C1 segment of cervical spinal cord (tissue), 14 donors: Measurements from ENCODE around the gene SLC35D2.
"Not testable (repeated sequence)": the region's sequence is repeated elsewhere in the genome, so short reads cannot be mapped to it uniquely, and the experiment has no call there.

Experiments used
- DNase-seq, 14 donors: peaks; one replicate each; lab custom pipeline; 2025; lab: John Stamatoyannopoulos, UW

The SLC35D2 gene

DNA sequence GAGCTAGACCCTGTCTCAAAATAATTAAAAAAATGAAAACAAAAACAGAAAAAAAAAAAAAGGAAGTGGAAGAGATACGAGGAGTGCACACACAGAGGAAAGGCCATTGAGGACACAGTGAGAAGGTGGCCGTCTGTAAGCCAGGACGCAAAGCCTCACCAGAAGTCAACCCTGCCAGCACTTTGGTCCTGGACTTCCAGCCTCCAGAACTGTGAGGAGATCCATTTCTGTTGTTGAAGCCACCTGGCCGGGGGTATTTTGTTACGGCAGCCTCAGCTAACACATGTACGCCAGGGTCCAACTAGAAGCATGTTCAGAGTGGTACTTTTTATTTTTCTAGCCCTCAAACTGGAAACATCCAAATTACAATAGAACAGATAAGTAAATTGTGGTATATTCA, 21.8 kb downstream of the SLC35D2 start:
- no peak for DNase-seq

DNA sequence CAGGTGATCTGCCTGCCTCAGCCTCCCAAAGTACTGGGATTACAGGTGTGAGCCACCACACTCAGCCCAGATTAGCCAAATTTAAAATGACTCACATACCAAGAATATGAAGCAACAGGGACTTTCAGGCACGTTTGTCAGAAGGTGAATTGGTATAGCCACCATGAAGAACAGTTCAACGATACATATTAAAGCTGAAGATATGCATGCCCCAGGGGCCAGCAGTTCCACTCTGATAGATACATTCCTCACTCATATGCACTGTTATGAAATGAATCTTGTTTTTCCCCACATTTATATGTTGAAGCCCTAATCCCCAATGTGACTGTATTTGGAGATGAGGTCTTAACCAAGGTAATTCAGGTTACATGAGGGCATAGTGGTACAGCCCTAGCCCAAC, 22.5 kb downstream of the SLC35D2 start:
- DNase-seq = no peak

DNA sequence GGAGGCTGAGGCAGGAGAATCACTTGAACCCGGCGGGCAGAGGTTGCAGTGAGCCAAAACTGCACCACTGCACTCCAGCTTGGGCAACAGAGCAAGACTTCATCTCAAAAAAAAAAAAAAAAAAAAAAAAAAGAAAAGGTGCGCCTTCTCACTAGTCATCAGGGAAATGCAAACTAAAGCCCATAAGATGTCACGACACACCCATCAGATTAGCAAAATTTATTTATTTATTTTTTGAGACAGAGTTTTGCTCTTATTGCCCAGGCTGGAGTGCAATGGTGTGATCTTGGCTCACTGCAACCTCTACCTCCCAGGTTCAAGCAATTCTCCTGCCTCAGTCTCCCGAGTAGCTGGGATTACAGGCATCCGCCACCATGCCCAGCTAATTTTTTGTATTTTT, 23.0 kb downstream of the SLC35D2 start:
- DNase-seq = not testable (repeated sequence)

DNA sequence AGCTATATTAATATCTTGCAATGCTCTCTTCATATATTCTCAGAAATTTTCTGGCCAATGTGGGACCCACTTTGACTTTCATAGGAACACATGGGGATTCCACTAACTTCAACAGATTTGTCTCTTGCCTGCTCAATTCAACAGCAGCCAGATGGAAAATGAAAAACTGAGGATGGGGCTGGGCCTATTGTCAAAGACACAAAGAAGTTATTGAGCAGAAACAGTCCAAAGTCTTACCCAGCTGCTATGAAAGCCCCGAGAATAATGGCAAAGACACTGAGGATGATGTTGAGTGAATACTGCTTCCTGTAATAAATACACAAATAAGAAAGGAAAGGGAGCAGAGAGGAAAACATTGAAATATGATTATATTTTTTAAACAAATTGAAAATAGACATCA, 32.6 kb downstream of the SLC35D2 start:
- DNase-seq = peak in 8 of 14 donors; percentile 10 to 32 (median 17)

DNA sequence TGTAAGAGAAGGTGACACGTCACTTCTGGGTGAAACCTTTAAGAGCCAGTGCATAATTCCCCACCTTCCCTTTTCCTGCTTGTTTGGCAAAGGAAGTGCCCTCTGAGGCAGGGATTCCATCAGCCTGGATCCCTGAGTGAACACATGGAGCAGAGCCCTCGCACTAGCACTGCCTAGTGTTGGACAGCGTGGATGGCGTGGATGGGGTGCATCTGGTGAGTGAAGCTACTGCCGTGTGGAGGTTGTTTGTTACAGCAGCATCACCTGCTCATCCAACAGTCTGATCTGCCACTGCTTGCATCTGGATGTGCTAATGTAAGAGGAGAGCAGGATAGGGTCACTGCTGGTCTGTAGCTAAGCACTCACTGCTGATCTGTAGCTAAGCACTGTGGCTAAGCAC, 35.2 kb downstream of the SLC35D2 start:
- DNase-seq = no peak

DNA sequence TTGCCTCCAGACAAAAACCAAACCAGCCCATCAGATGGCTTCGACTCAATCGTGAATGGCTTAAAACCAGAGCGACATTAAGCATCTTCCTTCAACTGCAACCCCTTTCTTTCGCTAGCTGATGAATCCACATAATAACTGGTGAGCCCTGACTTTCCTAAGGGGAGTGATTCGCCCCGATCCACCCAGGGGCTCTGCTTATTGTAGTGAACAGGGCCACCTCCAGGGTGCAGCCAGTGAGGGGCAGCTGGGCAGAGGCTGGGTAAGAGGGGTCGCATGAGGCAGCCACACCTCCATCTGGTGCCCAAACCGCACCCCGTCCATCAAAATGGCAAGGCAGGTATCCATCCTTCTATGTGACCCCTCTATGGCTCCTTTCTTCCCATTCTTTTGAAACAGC, 38.0 kb downstream of the SLC35D2 start:
- DNase-seq = no peak

DNA sequence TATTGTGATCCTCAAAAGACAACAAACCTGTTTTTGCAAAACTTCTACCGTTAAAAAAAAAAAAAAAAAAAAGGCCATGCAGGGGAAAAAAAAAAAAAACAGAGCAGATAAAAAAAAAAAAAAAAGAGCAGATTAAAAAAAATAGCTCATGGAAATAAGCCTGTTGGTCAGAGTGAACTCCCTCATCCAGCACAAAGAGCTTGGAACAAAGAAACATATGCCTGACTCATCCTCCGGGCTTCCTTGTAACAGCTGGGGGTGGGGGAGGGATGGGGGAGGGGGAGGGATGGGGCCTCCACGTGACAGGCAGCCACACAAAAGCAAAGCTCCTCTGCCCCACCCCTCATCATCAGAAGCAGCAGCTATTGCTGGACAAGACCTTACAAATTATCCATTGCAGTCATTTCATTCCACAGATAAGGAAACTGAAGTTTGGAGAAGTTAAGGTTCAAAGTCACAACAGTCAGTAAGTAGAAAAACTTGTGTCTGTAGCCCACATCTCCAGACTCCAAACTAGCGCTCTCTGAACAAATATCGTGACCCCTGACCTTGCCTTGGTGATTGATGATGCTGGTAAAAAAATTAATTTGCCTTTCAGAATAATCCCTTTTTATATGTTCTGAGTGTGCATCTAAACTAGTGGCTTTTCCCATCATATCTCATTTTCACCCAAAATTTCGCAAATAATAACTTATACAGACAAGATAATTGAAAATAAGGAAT, 38.9 kb downstream of the SLC35D2 start:
- DNase-seq = peak in 12 of 14 donors; percentile 5 to 83 (median 30)

DNA sequence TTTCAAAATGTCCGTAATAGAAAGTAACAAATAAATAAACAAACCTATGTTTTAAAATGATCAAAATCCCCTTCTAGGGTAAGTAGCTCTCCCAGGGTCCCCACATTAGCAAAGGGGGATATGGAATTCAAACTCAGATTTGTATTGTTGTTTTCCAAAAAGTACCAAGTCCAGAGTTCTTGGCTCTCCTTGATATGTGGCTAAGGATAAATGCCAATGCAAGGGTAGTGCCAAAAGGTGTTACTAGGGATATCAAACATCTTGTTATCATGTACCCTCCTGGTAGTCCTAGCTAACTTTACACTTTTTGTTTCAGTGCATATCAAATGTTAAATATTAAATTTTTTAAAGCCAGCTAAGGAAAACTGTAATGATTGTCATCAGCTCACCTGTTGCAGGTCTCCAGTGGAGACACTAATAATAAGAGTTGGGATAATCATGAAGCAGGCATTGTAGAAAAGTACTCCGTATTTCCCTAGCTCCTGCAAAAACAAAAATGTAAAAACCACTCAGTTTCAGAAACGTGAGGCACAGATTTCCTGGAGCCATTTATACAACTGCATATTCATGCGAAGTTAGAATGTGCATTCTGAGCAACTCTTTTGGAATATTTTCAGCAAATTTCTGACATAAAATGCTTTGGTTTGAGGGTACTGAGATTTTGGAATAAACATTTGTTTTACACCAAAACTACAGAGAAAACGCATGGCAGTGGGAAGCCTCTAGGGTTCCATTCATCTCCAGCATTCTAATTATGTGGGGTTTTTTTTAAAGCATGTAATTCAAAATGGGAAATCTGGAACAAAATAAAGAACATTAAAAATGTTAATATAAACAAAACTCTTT, 39.8 kb downstream of the SLC35D2 start:
- DNase-seq = no peak

DNA sequence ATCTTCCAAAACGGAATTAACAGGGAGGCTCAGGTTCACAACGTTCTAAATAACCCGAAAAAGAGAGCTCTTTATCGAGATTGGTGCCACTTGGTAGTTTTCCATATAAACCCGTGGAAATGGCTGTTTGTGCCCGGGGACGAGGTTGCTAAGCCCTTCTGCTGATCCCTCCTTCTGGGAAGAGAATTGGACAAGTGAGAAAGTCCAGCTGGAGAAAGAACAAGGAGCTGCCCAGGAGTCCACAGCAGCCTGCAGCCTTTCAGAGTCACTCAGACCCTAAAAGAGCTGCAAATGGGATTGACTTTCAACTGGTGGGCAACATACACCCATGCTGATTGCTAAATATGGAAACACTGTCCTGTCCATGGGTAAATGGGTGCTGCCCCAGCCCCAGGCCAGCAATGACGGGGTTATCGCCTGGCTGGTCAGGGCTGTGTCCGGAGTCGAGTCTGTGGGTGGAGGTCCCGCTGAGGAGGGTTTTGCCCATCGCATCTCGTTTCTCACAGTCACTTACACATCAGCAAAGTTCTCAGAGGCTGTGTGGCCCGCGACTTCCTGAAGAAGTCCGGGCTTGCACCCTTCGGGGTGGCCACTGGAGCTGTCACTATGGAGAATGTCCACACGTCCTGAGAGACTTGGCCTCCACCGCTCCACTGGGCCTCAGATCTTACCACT, 40.8 kb downstream of the SLC35D2 start:
- no peak for DNase-seq

DNA sequence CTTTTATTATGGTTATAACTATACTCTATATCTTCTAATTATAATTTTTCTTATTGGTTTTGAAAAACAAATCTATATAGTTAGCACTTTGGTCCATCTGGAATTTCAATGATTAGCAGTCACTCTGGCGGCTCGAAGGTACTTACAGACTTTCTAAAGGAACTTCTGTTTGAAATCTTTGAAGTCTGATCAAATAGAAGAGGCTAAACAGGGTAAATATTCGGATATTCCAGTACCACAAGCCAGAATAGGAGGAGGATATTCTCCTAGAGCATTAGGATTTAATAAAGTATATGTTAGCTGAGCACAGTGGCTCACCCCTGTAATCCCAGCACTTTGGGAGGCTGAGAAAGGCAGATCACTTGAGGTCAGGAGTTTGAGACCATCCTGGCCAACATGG, 42.8 kb downstream of the SLC35D2 start:
- no peak for DNase-seq

DNA sequence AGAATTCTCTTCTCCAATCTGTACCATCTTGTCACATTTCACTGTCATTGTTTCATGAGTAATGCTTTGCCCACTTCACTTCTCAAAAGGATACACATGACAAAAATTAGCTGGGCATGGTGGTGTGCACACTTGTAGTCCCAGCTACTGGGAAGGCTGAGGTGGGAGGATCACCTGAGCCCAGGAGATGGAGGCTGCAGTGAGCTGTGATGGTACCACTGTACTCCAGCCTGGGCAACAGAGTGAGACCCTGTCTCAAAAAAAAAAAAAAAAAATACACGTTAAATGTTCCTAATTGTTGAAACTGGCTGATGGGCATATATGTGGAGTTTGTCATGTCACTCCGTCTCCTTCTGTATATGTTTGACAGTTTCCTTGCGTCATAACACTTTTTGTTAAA, 45.2 kb downstream of the SLC35D2 start:
- DNase-seq = no peak

DNA sequence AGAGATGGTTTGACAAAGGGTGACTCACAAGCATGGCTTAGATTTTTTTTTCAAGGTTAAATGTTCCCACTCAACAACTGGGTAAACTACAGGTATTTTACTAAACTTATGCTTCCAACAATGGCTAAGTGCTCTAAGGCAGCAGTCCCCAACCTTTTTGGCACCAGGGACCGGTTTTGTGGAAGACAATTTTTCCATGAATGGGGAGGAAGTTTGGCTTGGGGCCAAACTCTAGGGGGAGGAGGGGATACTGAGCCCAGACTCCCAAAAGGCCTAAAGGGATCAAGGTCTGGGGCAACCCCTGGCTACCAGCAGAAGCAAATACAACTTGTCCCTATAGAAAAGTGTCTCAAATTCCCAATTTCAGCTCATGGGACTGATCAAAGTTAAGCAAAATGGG, 49.6 kb downstream of the SLC35D2 start:
- DNase-seq = no peak

DNA sequence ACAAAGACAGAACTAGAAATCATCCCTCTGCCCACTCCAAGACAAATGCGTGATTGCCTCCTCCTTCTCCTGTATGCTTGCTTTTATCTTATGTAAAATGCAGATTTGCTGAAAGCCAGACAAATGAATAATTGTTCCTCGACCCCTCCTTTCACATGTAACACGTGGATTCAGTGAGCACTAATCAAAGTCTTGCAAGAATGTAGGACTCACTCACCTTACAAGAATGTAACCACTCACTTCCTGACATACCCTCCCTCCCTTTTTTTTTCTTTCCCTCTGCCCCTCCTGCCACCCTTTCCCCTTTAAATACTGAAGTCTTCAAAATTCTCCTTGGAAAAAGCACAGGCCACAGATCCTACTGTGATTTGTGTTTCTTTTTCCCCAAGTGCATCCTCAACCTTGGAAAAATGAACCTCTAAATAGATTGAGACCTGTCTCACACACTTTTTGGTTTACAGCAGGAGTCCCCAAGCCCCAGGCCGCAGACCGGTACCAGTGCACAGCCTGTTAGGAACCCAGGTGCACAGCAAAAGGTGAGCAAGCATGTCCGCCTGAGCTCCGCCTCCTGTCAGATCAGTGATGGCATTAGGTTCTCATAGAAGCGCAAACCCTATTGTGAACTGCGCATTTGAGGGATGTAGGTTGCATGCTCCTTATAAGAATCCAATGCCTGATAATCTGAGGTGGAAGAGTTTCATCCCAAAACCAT, 52.1 kb downstream of the SLC35D2 start:
- DNase-seq = no peak

DNA sequence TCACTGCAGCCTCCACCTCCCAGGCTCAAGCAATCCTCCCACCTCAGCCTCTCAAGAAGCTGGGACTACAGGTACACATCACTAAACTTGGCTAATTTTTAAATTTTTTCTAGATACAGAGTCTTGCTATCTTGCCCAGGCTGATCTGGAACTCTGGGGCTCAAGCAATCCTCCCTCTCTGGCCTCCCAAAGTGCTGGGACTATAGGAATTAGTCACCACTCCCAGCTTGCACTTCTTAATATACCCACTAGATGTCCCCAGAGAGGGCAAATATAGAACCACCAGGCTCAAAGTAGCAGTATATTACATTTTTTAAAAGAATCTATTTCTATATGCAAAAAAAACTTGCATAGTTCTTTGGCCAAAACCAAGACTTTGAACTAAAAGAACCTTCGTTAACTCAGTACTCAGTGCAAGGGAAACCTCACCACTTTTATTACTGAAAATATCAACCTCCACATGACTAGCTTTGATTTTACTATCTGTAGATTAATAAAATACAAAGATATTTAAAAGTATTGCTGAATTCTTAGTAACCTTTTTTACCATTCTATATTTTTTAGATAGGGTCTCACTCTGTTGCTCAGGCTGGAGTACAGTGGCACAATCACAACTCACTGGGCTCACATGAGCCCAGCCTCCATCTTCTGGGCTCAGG, 55.7 kb downstream of the SLC35D2 start:
- peak in 2 of 14 donors; percentile 1 to 33 for DNase-seq

DNA sequence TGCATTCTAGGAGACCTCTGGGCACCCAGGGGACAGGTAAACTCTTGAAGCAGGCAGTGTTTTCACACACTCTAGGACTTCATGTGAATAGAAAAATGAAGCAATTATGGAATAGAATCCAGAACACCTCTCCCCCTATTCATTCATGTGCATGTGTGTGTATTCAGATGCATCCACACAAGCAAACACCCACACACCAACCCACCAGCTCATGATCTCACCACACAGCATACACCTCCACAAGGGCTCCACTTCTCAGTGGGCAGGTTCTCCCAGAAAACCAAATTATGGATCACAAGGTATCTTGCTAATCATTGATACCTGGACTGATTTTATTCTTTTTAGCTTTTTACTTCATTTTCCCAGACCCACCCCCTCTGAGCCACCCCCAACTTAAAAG, 60.3 kb downstream of the SLC35D2 start:
- no peak for DNase-seq

DNA sequence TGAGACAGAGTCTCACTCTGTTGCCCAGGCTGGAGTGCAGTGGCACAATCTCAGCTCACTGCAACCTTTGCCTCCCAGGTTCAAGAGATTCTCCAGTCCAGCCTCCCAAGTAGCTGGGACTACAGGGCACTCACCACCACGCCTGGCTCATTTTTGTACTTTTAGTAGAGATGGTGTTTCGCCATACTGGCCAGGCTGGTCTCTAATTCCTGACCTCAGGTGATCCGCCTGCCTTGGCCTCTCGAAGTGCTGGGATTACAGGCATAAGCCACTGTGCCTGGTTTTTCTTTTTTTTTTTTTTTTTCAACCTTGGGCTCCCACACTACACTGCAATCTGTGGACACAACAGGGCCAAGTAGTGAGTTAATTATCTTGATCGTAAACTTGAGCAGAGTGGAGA, 60.8 kb downstream of the SLC35D2 start:
- not testable (repeated sequence) for DNase-seq

DNA sequence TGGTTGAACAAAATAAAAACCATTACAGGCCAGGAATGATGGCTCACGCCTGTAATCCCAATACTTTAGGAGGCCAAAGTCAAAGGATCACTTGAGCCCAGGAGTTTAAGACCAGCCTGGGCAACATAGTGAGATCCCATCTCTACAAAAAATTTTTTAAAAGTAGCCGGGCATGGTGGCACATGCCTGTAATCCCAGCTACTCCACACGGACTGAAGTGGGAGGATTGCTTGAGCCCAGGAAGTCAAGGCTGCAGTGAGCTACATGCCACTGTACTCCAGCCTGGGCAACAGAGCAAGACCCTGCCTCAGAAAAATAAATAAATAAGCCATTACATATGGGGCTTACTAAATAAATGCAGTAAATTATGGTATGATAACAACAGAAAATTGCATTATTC, 61.3 kb downstream of the SLC35D2 start:
- DNase-seq = not testable (repeated sequence)

DNA sequence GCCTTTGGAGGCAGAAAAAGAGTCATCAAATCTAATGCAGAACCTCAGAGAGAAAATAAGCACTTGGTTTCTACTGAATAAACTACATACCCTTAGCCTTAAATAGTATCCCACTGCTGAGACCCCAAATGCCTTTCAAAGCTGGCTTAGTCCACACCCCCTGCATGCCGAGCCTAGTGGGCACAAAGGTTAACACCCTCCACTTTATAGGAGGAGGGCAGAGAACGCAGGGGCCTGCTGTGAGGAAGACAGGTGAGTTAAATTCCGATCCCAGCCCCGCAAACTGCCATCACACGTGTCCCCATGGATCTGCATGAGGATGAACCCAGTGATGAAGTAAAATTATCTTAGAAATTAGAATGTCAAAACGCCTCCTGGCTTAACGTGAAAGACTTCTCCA, 62.0 kb downstream of the SLC35D2 start:
- DNase-seq = no peak

DNA sequence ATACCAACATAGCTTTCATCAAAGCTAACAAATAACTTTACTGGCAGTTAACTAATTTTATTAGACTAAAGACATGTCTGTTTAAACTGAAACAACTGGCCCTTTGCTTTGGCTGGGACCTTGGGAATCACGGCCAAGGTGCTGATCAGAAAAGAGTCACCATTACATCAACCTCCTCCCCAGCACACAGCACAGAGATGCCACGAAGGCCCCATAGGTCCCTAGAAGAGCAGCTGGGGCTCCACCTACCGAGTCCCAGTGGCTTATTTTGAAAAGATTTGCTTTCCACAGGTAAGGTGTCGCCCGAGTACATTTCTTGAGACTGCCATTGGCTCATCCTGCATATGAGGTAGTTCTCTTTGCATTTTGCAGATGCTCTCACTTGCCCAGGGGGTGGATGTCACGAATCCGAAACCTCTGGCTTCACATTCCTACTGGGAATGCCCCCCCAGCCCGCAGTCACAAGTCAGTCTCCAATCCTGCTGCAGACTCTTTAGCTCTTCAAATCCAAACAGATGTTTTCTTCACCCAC, 62.7 kb downstream of the SLC35D2 start:
- no peak for DNase-seq

DNA sequence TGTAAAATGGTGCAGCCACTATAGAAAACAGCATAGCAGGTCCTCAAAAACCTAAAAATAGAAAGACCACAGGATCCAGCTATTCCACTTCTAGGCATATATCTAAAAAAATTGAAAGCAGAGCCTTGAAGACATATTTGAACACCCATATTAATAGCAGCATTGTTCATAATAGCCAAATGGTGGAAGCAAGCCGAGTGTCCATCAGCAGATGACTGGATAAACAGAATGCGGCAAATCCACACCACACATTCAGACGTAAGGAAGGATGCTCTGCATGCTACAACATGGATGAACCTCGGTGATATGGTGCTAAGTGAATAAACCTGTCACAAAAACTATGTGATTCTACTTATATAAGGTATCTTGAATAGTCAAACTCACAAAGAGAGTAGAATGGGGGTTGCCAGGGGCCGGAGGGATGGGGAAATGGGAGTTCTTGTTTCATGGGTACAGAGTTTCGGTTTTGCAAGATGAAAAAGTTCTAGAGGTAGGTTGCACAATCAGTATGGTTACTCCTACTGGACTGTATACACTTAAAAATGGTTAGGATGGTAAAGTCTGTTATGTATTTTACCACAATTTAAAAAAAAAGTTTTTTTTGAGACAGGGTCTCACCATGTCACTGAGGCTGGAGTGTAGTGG, 64.5 kb downstream of the SLC35D2 start:
- no peak for DNase-seq
